Measurements from ENCODE around the gene MMP24.

MMP24 gene

DNA sequence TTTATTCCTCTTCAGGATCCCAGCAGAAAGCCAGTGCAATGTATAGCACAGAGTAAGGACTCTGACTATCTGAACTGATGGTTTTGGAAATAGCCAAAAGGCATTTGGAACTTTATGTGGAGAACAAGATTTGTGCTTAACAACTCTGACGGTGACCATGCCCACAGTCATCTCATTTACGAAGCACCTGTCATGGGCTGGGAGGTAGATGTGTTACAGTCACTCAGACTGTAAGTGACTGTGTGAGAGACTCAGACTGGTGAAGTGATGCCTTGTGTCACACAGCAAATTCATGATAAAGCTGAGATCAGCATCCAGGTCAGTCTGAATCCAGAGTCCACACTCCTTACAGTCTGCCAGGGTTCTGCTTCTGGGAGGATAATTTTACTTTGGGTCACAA is 89.6 kb downstream of the MMP24 start:
- no peak for DNase-seq

DNA sequence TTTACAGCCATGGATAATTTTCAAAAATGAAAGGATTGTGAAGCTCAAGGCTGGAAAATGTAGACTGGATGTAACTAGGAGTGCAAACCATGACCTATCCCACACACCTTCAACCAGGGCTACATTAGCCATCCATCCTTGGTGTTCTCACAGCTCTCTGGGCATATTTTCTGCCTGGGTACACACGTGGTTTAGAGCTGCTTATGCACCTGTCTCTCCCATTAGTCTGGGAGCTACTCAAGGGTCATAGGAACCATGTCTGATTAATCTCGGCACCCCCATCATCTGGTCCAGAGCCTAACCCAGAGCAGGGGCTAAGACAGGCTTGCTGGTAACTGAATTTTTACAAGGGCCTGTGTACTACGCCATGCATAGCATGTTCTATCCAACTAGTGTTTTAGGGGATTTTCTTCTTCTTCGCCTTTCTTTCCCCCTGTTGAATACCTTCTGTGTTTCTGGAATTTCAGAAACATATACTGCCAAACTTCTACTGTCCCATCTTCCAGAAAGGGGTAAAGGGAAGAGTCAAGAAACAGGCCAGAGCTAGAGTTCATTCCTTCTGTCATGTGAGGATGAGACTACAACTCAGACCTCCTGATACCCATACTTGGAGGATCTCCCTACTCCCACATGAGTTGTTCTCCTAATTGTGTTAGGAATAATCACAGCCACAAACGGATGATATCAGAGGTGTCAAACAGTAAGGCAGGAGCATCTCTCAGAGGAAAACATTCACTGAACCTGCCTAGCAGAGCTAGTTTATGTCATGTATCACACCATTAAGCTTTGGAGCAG is 91.1 kb downstream of the MMP24 start:
- no peak for DNase-seq

DNA sequence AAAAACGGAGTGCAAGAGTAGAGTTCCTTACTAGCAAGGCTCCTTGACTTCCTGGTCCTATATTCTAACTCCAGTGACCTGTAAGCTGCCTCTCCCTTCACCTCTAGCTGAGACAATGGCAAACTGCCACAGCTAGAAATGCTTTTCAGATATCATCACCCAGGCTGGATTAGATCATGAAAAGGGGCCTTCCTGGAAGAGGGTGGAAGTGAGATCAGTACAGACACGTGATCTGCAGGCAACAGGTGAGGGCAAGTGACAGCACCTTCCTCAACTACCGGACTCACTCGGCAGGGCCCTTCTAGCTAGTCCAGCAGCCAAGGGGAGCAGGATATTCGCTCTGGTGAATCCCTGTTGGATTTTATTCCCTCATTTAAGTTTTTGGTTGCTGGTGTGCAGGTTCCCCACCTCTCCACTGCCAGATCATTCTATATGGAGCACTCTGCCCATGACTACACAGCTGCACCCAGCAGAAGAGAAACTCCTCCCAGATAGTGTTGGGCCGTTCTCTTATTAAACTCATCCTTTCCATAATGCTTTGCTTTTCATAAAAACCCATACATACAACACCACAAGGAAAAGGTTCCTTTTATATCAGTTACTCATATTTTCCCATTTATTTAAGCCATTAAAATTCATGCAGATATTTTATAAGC is 92.1 kb downstream of the MMP24 start:
- DNase-seq: no peak

DNA sequence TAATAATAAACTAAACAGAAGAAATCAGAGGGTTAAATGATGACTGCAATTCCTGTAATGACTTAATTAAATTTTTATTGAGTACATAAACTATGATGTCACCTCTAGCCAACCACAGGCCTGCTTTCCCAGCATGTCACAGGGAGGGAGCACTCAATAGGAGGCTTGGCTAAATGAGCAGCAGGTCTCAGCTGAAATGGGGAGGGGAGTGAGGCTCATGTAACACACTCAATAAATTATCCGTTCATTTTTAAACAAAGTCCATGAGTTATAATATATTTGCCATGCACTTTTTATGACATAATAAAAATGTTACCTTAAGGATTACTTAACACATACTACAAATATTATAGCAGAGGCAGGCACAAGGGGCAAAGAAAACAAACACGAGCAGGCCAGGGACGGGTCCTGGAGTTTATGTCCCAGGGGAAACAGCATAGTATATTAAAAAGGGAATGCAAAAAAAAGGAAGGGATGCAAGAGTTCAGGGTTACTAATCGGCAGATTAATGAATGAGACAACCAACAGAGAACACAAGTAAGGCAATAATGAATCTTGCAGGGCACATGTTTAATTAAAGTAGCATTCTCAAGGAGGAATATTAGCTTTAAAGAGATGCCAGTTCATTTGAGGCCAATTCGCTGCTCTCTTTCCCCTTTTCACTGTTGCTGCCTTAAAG is 92.8 kb downstream of the MMP24 start:
- DNase-seq: no peak

DNA sequence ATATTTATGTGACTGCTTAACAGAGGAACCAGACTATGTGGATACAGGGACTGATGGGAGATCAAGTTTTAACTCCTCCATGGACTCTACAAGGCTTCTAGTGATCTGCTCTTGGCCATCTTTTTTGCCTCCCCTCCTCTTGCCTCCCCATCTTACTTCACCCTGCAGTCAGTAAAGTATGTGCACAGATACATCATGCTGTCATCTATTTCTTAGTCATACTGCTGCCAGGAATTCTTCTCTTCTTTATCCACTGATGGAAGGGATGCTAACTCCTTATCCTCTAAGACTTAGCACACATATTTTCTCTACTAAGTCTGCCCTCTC is 93.3 kb downstream of the MMP24 start:
- DNase-seq: no peak

DNA sequence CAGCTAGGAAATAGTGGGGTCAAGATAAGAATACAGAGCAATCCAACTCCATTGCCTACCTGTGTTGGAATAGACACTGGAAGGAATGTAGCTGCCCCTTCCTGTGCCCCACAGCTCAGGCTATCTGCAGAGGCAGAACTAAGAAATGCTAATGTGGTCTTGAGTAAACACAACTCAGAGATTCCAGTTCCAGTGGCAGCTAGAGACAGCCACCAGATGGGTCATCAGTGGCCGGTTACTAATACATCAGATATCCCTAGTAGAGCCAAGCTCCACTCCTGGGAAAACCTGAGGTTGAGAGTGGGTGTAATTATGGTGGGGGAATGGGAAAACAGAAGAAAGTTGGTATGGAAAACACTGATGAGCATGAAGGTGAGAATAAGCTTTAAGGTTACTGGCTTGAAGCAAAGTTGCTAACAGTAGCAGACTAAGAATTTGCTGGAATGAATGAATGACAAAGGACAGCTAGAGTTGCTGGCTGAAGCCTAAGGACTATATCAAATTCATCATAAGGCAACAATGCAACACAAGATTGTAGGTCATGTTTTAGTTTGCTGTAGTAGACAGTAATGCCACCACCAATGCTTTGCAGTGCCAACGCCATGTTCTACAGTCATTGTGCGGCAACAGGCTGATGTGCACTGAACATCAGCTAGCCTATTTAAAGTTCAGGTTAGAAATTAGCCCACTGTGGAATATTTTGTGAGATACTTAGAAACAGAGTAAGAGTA is 94.1 kb downstream of the MMP24 start:
- DNase-seq: no peak

DNA sequence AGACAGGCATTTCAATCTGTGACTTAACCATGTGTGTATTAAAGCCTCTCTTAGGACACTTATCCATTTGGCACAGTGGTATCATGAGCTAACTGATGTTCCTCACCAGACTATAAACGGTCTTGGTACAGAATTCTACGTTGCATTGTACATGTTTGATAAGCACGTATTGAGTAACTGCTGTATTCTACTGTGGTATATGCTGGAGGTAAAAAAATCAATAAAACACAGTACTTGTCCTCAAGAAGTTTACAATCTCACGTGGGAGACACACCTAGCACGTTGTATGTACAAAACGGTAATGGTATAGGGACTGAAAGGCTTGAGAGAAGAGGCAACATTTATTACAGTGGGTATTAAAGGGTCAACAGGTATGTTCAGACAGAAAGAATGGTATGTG is 98.9 kb downstream of the MMP24 start:
- no peak for DNase-seq

DNA sequence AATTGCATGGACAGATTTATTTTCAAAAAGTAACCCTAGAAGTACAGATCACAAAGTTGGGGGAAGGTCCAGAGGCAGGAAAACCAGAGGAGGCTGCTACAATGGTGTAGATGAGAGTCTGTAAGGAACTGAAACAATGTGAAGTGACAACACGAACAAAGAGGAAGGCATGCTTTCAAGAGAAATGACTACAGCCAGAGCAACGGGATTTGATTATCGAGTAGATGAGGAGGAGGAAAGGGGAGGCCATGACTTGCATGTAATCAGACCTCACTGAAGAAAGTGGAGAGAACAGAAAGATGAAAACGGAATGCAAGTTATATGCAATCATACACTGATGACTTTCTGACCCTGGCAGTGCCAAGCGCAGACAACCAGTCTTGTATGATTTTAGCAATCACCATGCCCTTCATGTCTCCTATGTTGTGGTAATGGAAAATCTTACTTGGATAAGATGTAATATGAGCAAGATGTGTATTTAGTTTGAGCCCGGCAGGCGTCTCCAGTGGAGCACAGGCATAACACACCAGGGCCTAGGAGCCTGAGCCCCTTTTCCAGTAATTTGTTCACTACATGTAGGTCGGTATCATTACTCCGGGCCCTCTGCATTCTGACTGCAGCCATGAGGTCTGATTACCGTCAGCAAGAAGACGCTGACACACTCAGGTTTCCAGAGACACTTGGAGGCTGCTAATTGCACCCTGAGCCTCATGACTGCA is 99.7 kb downstream of the MMP24 start:
- DNase-seq: no peak

Data from NCI-H1048 (cell line).